CD4-positive, CD25-positive, alpha-beta regulatory T cell (primary cell): ENCODE results near the gene CELF2. TPM values are rescaled to one million over a fixed set of nuclear protein-coding genes. Genes with fewer than 3 reads are reported as not detected.

ENCODE experiments used
- ATAC-seq, 2 donors: fragments of 150-1000 bp; cut with Tn5 transposase; one replicate each; pipeline ENCODE4 v1.10.0; 2021; ENCODE audit warnings: low read depth in 2 of 2, moderate number of reproducible peaks in 2 of 2, moderate library complexity in 1 of 2
- DNase-seq, 3 donors: peaks; one replicate each; pipeline versions ENCODE4 v3.0.0 to v3.0.0-alpha.2; 2012 to 2022; ENCODE audit warnings: mixed read lengths in 1 of 3
- H3K27ac ChIP-seq: one replicate; pipeline ENCODE4 v1.7.0; 2013; ENCODE audit warnings: mild to moderate bottlenecking, low read length; ENCODE audit not compliant: insufficient read depth, poor library complexity, severe bottlenecking
- H3K27me3 ChIP-seq: one replicate; pipeline ENCODE4 v1.7.0; 2013; ENCODE audit warnings: low read length; ENCODE audit not compliant: control insufficient read depth, insufficient read depth
- H3K36me3 ChIP-seq: one replicate; pipeline ENCODE4 v1.7.0; 2013; ENCODE audit warnings: mild to moderate bottlenecking, low read length, moderate library complexity; ENCODE audit not compliant: control insufficient read depth, insufficient read depth
- H3K4me1 ChIP-seq: 2 replicates; pipeline ENCODE4 v1.7.0; 2013; ENCODE audit warnings: mild to moderate bottlenecking, low read length; ENCODE audit not compliant: insufficient read depth, control insufficient read depth, poor library complexity, severe bottlenecking
- H3K4me3 ChIP-seq: one replicate; pipeline ENCODE4 v1.7.0; 2013; ENCODE audit warnings: low read depth, mild to moderate bottlenecking, low read length, moderate library complexity
- H3K9me3 ChIP-seq, 2 experiments: 1 replicate in 1 of 2; 2 replicates in 1 of 2; pipeline ENCODE4 v1.7.0; 2013; ENCODE audit warnings: low read length in 2 of 2, mild to moderate bottlenecking in 1 of 2, moderate library complexity in 1 of 2; ENCODE audit not compliant: control insufficient read depth in 2 of 2
- H3K27ac Mint-ChIP-seq, 3 donors: one replicate each; pipeline ENCODE4 v1.8.0; 2020 to 2022; ENCODE audit warnings: mild to moderate bottlenecking in 3 of 3, mixed read lengths in 3 of 3, moderate library complexity in 2 of 3
- H3K27me3 Mint-ChIP-seq: one replicate; pipeline ENCODE4 v1.8.0; 2022; ENCODE audit warnings: mild to moderate bottlenecking, mixed read lengths
- H3K36me3 Mint-ChIP-seq: one replicate; pipeline ENCODE4 v1.8.0; 2020; ENCODE audit warnings: mixed read lengths
- H3K4me1 Mint-ChIP-seq, 4 donors: one replicate each; pipeline ENCODE4 v1.8.0; 2020 to 2022; ENCODE audit warnings: mixed read lengths in 4 of 4, mild to moderate bottlenecking in 1 of 4
- H3K4me3 Mint-ChIP-seq, 4 donors: one replicate each; pipeline ENCODE4 v1.8.0; 2020 to 2022; ENCODE audit warnings: mild to moderate bottlenecking in 4 of 4, mixed read lengths in 4 of 4, moderate library complexity in 3 of 4
- H3K9me3 Mint-ChIP-seq, 7 donors: one replicate each; pipeline ENCODE4 v1.8.0; 2020 to 2022; ENCODE audit warnings: mixed read lengths in 7 of 7, mild to moderate bottlenecking in 3 of 7, moderate library complexity in 2 of 7
- polyA plus RNA-seq, 4 donors: library from polyadenylated mRNA; unstranded; fragments of 300-500 nt; fragmentation: Illumina TruSeq; gene quantifications; one replicate each; pipeline ENCODE4 v1.2.3, GENCODE V29; 2021
- total RNA-seq: library from RNA; stranded (reverse); gene quantifications from one replicate; pipeline ENCODE4 v1.2.3, GENCODE V29; 2022

The CELF2 gene
- total and polyA plus RNA-seq, 5 donors from 2014 or later = 117 to 230 (median 150) TPM

DNA sequence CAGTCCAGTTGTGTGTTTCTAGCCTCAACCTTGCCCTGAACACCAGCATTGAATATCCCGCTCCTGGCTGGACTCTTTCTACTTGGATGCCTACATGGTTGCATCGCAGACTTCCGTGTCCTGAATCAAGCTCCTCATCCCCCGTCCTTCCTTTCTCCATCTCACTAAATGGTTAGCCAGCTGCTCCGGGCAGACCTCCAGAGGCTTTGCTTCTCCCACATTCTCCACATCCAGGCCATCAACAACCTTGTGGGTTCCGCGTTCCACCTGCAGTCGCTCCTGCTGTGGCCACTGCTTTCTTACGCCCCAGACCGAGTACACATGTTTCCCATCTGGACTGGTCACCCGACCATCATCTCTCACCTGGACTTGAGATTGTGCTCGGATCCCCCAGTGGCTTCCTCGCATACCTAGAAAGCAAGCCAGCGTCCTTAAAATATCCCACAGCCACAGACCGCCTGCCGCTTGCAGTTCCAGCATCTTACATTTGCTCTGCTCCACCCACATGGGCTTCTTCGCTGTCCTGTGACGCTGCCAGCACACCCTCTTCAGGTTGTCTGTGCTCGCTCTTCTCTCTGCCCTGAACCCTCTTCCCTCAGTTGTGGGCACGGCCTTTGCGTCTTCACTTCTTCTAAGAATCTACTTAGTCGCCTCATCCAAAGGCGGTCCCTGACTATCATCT, 25.9 kb downstream of the CELF2 start:
- Histone ChIP-seq H3K4me3 (no peak overlapping the region), H3K27ac (no peak overlapping the region), H3K27me3 (peaks cover 22% of the 10 kb centered on the region), H3K36me3 (no peaks in the 10 kb centered on the region), H3K4me1 (no peaks in the 10 kb centered on the region), H3K9me3 (no peaks in the 10 kb centered on the region)
- Mint-ChIP-seq H3K9me3 (peaks cover 0 to 1% (median 0%) of the 10 kb centered on the region in 7 donors), H3K36me3 (no peaks in the 10 kb centered on the region), H3K4me3 (no peak overlapping the region), H3K27ac (no peak overlapping the region), H3K27me3 (peaks cover 45% of the 10 kb centered on the region), H3K4me1 (peaks cover 0 to 4% (median 0%) of the 10 kb centered on the region in 4 donors)
- no peak for ATAC-seq
- DNase-seq = no peak

DNA sequence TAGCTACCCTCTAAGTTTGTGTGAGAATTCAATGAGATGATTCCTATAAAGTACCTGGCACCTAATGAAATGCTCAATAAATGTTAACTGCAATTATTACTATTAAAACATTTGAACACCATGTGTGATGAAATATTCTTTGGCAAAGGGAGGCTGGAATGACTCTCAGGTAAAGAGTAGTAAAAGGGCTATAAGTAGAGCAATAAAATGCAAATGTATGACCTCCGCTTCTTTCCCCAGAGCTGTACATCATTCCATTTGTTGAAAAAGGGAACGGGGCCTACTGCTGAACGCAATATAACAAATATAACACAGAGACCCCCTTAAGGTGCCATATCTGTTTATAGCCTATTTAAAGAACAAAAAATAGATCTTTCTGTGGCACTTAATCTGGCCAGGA, 27.8 kb downstream of the CELF2 start:
- no peak overlapping the region for H3K27ac Mint-ChIP-seq
- no peaks in the 10 kb centered on the region for H3K4me1 ChIP-seq
- no peak overlapping the region for H3K4me3 Mint-ChIP-seq
- no peaks in the 10 kb centered on the region for H3K36me3 Mint-ChIP-seq
- peaks cover 0 to 1% (median 0%) of the 10 kb centered on the region in 7 donors for H3K9me3 Mint-ChIP-seq
- H3K9me3 ChIP-seq = no peaks in the 10 kb centered on the region
- no peaks in the 10 kb centered on the region for H3K36me3 ChIP-seq
- DNase-seq = no peak
- peaks cover 16% of the 10 kb centered on the region for H3K27me3 ChIP-seq
- peaks cover 46% of the 10 kb centered on the region for H3K27me3 Mint-ChIP-seq
- no peak overlapping the region for H3K4me3 ChIP-seq
- H3K4me1 Mint-ChIP-seq = peaks cover 0 to 4% (median 0%) of the 10 kb centered on the region in 4 donors
- no peak for ATAC-seq
- no peak overlapping the region for H3K27ac ChIP-seq

DNA sequence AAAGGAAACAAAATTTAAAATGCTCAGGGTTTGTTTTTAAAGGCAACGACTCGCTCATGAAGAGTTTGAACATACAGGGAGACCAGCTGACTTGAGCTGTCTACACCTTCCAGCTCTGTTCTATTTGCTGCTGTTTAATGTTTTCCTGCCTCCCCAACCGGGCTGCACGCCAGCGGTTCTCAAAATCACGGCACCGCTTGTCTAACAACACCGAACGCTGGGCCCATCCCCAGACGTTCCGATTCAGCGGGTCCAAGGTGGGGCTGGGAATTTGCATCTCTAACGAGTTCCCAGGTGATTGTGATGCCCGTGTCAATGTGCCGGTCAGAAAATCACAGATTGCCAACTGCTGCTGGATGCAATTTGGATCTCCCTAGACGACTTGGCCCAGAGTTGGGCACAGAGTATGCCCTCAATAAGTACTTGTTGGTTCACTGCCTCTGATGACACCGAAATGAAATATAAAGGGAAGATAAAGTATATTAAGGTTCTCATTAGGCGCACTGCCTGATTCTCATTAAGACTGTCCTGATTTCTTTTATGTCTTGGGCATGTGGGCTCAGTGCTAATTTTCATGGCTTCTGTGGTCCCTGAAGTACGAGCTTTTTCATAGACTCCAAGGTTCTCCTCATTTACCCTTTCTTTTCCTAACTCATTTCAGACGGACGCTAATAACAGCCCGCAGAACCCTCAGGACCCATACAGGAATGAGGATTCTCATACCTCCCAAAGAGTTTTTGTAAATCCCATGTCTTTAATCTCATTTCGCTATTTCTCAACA, 28.5 kb downstream of the CELF2 start:
- Mint-ChIP-seq H3K9me3 (peaks cover 0 to 1% (median 0%) of the 10 kb centered on the region in 7 donors), H3K27me3 (peaks cover 46% of the 10 kb centered on the region), H3K27ac (no peak overlapping the region), H3K36me3 (no peaks in the 10 kb centered on the region), H3K4me3 (no peak overlapping the region), H3K4me1 (peaks cover 0 to 4% (median 0%) of the 10 kb centered on the region in 4 donors)
- Histone ChIP-seq H3K4me3 (no peak overlapping the region), H3K4me1 (no peaks in the 10 kb centered on the region), H3K9me3 (no peaks in the 10 kb centered on the region), H3K36me3 (no peaks in the 10 kb centered on the region), H3K27ac (no peak overlapping the region), H3K27me3 (peaks cover 16% of the 10 kb centered on the region)
- DNase-seq = no peak
- ATAC-seq = no peak

DNA sequence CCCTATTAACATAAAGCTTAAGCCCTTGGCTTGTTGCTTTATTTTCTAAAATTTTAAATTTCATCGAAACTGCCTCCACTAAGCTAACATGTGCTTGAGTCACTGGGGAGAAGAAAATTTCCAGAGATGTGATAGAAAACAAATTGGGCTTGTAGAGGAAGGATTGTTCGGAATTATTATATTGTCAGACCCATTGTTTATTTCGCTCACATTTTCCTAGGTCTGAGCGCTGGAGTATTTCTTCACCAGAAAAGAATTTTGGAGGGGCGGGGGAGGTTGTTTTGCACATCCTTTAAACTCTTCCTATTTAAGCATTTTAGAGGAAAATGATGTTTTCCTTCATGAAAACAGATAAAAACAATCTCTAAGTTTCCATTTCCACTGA, 29.1 kb downstream of the CELF2 start:
- Histone ChIP-seq H3K27ac (no peak overlapping the region), H3K4me3 (no peak overlapping the region), H3K27me3 (peaks cover 15% of the 10 kb centered on the region), H3K9me3 (no peaks in the 10 kb centered on the region), H3K36me3 (no peaks in the 10 kb centered on the region), H3K4me1 (no peaks in the 10 kb centered on the region)
- Mint-ChIP-seq H3K9me3 (peaks cover 0 to 1% (median 0%) of the 10 kb centered on the region in 7 donors), H3K27ac (no peak overlapping the region), H3K36me3 (no peaks in the 10 kb centered on the region), H3K4me1 (peaks cover 0 to 4% (median 0%) of the 10 kb centered on the region in 4 donors), H3K4me3 (no peak overlapping the region), H3K27me3 (peaks cover 42% of the 10 kb centered on the region)
- ATAC-seq (no peak), DNase-seq (no peak)

DNA sequence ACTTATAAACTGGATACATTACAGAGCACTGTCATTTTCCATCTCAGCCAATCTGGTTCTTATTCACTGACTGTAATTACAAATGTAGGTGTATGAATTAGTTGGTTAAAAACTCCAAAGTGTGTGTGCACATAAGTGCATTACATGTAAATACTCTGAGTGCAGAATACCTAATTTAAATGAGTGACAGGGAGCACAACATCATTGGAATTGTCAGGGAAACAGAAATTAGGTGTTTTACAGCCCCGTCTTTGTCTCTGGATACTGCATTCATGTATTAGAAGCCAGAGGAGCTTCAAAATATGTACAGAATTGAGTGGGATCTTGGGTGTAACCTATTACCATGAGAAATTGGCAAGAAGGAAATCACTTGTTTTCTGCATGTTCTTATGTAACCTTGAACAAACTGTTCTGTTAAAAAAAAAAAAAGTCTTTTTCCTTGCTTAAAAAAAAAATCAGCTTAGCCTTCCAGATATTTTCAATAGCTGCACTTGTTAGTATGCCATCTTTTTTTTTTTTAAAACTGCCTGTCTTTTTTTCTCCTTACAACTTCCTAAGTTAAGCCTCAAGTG, 31.1 kb downstream of the CELF2 start:
- Mint-ChIP-seq H3K36me3 (no peaks in the 10 kb centered on the region), H3K4me1 (peaks cover 0 to 4% (median 0%) of the 10 kb centered on the region in 4 donors), H3K4me3 (no peak overlapping the region), H3K27ac (no peak overlapping the region), H3K9me3 (no peaks in the 10 kb centered on the region), H3K27me3 (peaks cover 28% of the 10 kb centered on the region)
- Histone ChIP-seq H3K36me3 (no peaks in the 10 kb centered on the region), H3K27ac (no peak overlapping the region), H3K27me3 (peaks cover 15% of the 10 kb centered on the region), H3K9me3 (no peaks in the 10 kb centered on the region), H3K4me3 (no peak overlapping the region), H3K4me1 (no peaks in the 10 kb centered on the region)
- ATAC-seq (no peak), DNase-seq (no peak)

DNA sequence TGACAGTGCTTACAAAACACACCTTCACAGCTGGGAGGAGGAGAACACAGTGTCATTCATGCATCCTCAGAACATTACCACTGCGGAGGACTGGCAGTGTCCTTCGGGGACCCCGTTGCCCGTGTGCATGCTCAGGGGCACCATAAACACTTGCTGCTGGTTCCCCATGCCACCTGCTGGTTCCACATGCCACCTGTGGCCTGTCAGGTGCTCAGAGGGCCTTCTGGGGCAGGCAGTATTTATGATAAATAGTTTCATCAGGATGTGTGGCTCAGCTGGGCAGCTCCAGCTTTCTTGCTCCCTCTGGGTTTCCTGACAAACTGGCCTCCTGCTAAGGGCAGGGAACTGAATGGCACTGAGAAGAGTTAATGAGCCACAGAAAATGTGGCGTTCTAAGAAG, 32.1 kb downstream of the CELF2 start:
- ATAC-seq (no peak), DNase-seq (no peak)
- no peaks in the 10 kb centered on the region for H3K4me1 Mint-ChIP-seq
- Histone ChIP-seq H3K36me3 (no peaks in the 10 kb centered on the region), H3K27ac (no peak overlapping the region), H3K4me1 (no peaks in the 10 kb centered on the region), H3K27me3 (peaks cover 15% of the 10 kb centered on the region), H3K4me3 (no peak overlapping the region), H3K9me3 (no peaks in the 10 kb centered on the region)
- H3K27me3 Mint-ChIP-seq = peaks cover 28% of the 10 kb centered on the region
- H3K9me3 Mint-ChIP-seq = peaks cover 0 to 2% (median 0%) of the 10 kb centered on the region in 7 donors
- no peaks in the 10 kb centered on the region for H3K36me3 Mint-ChIP-seq
- H3K27ac Mint-ChIP-seq = no peak overlapping the region
- no peak overlapping the region for H3K4me3 Mint-ChIP-seq

DNA sequence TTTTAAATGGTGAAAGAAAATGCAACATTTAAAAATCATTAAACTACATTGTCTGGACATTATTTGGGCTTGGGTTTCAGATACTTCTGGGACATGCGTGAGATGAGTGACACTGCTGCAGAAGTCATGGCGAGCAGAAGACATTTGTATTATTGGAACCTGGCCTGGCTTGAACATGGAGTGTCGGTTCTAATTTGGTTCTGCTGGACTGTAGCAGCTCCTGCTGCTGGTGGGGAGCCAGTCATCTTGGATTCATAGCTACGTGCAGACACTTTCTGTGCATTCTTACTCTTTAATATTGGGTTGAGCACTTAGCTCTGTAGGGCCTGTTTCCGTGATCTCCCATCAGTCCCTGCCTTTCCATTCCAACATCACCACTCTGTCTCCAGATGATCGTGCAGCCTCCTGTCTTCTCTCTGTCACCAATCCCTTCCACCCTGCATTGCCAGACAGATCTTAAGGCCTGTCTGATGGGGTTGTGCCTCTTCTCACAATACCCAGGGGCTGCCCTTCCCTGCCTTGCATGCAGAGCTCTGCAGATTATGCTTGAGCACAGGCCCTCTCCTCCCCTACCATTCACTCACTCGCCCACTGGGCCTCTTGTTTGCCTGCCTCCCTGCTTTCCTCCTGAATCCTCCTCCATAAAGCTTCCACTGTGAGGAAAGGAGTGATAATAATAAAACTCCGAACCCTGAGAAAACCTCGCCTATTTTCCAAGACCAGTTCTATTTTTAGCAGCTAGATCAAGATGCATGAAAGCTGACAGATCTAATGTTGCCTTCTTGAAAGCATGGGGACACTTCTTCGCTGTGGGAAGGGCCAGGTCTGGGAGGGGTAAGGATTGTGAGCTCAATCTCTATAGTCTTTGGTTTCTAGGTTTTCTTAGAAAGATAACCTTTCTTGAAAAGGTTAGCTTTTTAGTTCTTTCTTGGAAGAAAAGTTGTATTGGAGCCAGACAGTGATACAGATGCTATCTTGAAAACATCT, 32.9 kb downstream of the CELF2 start:
- H3K36me3 Mint-ChIP-seq = no peaks in the 10 kb centered on the region
- peaks cover 22% of the 10 kb centered on the region for H3K27me3 Mint-ChIP-seq
- Histone ChIP-seq H3K27me3 (peaks cover 15% of the 10 kb centered on the region), H3K36me3 (no peaks in the 10 kb centered on the region), H3K4me3 (no peak overlapping the region), H3K9me3 (no peaks in the 10 kb centered on the region), H3K4me1 (no peaks in the 10 kb centered on the region), H3K27ac (no peak overlapping the region)
- no peak overlapping the region for H3K27ac Mint-ChIP-seq
- no peak for ATAC-seq
- no peak overlapping the region for H3K4me3 Mint-ChIP-seq
- H3K9me3 Mint-ChIP-seq = peaks cover 0 to 2% (median 0%) of the 10 kb centered on the region in 7 donors
- no peak for DNase-seq
- no peaks in the 10 kb centered on the region for H3K4me1 Mint-ChIP-seq
